Neuronal stem cell (in vitro differentiated cells): ENCODE measurements around the gene OR2A5.
"Not testable (repeated sequence)": the region's sequence is repeated elsewhere in the genome, so short reads cannot be mapped to it uniquely, and the experiment has no call there.

Source experiments
- DNase-seq: peaks from one replicate; pipeline ENCODE4 v3.0.0-alpha.2; 2013; ENCODE audit warnings: low spot score
- H2AFZ ChIP-seq: one replicate; pipeline ENCODE4 v1.6.1; 2013; ENCODE audit warnings: mild to moderate bottlenecking, low read length, inconsistent platforms
- H2AK5ac ChIP-seq: 2 replicates; pipeline ENCODE4 v1.6.1; 2013; ENCODE audit warnings: low read depth, mild to moderate bottlenecking, inconsistent platforms, low read length, moderate library complexity, mixed read lengths
- H2BK120ac ChIP-seq: 2 replicates; pipeline ENCODE4 v1.6.1; 2013; ENCODE audit warnings: low read depth, mild to moderate bottlenecking, inconsistent platforms, low read length, moderate library complexity, mixed read lengths
- H2BK12ac ChIP-seq: one replicate; pipeline ENCODE4 v1.6.1; 2013; ENCODE audit warnings: low read length, inconsistent platforms
- H2BK15ac ChIP-seq: 2 replicates; pipeline ENCODE4 v1.6.1; 2013; ENCODE audit warnings: mild to moderate bottlenecking, low read length, inconsistent platforms, mixed read lengths
- H2BK5ac ChIP-seq: one replicate; pipeline ENCODE4 v1.6.1; 2013; ENCODE audit warnings: inconsistent platforms, mild to moderate bottlenecking, low read length, moderate library complexity
- H3K14ac ChIP-seq: one replicate; pipeline ENCODE4 v1.6.1; 2013; ENCODE audit warnings: low read length, inconsistent platforms
- H3K18ac ChIP-seq: 2 replicates; pipeline ENCODE4 v1.6.1; 2013; ENCODE audit warnings: low read length, inconsistent platforms
- H3K23ac ChIP-seq: 2 replicates; pipeline ENCODE4 v1.6.1; 2013; ENCODE audit warnings: low read depth, mild to moderate bottlenecking, mixed read lengths, low read length, inconsistent platforms; ENCODE audit not compliant: poor library complexity
- H3K27ac ChIP-seq: replicated peaks from 3 replicates; pipeline ENCODE4 v1.5.1; 2013; ENCODE audit warnings: low read length, inconsistent platforms
- H3K27me3 ChIP-seq, 3 experiments: 2 replicates each; pipeline ENCODE4 v1.6.1; 2013; ENCODE audit warnings: low read length in 3 of 3, mild to moderate bottlenecking in 2 of 3, inconsistent platforms in 1 of 3, low read depth in 1 of 3, mixed read lengths in 1 of 3, moderate library complexity in 1 of 3; ENCODE audit not compliant: control insufficient read depth in 3 of 3, insufficient read depth in 3 of 3
- H3K36me3 ChIP-seq, 2 donors: replicated peaks in 1 of 2; 2 replicates each; pipeline ENCODE4 v1.6.1; 2013; ENCODE audit warnings: low read length in 2 of 2; ENCODE audit not compliant: control insufficient read depth in 2 of 2, insufficient read depth in 2 of 2
- H3K4ac ChIP-seq: 2 replicates; pipeline ENCODE4 v1.6.1; 2013; ENCODE audit warnings: inconsistent platforms, mild to moderate bottlenecking, low read length, moderate library complexity
- H3K4me1 ChIP-seq, 2 donors: 1 replicate in 1 of 2; 2 replicates in 1 of 2; pipeline ENCODE4 v1.6.1; 2013; ENCODE audit warnings: low read length in 2 of 2, low read depth in 1 of 2; ENCODE audit not compliant: control insufficient read depth in 2 of 2, insufficient read depth in 1 of 2
- H3K4me2 ChIP-seq: one replicate; pipeline ENCODE4 v1.6.1; 2013; ENCODE audit warnings: mild to moderate bottlenecking, low read length, inconsistent platforms; ENCODE audit not compliant: insufficient read depth, poor library complexity, severe bottlenecking
- H3K4me3 ChIP-seq, 2 donors: 2 replicates each; pipeline ENCODE4 v1.5.1; 2013; ENCODE audit warnings: low read length in 2 of 2, mild to moderate bottlenecking in 2 of 2, inconsistent platforms in 1 of 2, moderate library complexity in 1 of 2
- H3K79me1 ChIP-seq: one replicate; pipeline ENCODE4 v1.6.1; 2013; ENCODE audit warnings: low read depth, mild to moderate bottlenecking, inconsistent platforms, low read length, moderate library complexity
- H3K9ac ChIP-seq: one replicate; pipeline ENCODE4 v1.6.1; 2013; ENCODE audit warnings: mild to moderate bottlenecking, low read depth, low read length, inconsistent platforms; ENCODE audit not compliant: poor library complexity
- H3K9me3 ChIP-seq, 2 donors: replicated peaks in 1 of 2; 2 replicates each; pipeline versions ENCODE3 to v1.6.1; 2013; ENCODE audit warnings: low read length in 2 of 2, mild to moderate bottlenecking in 2 of 2, inconsistent platforms in 1 of 2, low read depth in 1 of 2, mixed read lengths in 1 of 2, moderate library complexity in 1 of 2; ENCODE audit not compliant: control insufficient read depth in 2 of 2, insufficient read depth in 1 of 2
- H4K8ac ChIP-seq: one replicate; pipeline ENCODE4 v1.6.1; 2013; ENCODE audit warnings: low read depth, mild to moderate bottlenecking, inconsistent platforms, low read length, moderate library complexity
- H4K91ac ChIP-seq: one replicate; pipeline ENCODE4 v1.6.1; 2013; ENCODE audit warnings: low read length, low read depth, mild to moderate bottlenecking, inconsistent platforms; ENCODE audit not compliant: poor library complexity
- WGBS, 2 donors: extraction: QIAGEN DNeasy Blood & Tissue Kit; methylation state at CpG; one replicate each; pipeline ENCODE4 v1.1.7; 2013; ENCODE audit warnings: missing lambda C conversion rate in 2 of 2, mixed read lengths in 1 of 2; ENCODE audit not compliant: insufficient read length in 2 of 2, insufficient replicate concordance in 1 of 2; ENCODE audit errors: extremely low coverage in 2 of 2; 5-methylcytosine and 5-hydroxymethylcytosine counted together

OR2A5 gene

DNA sequence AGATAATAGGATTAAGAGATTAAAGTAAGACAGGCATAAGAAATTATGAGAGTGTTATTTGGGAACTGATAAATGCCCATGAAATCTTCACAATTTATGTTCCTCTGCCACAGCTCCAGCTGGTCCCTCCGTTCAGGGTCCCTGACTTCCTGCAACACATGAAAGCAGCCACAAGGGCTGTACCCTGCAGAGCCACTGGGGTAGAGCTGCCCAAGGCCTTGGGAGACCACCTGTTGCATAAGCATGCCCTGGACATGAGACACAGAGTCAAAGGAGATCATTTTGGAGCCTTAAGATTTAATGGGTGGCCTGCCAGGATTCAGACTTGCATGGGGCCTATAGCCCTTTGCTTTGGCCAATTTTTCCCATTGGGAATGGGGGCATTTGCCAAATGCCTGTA is 37.9 kb upstream of the OR2A5 start:
- H3K9ac ChIP-seq, H3K4ac ChIP-seq, H3K14ac ChIP-seq, H3K9me3 ChIP-seq, H2BK120ac ChIP-seq, DNase-seq, H2BK5ac ChIP-seq, H2AK5ac ChIP-seq, H4K91ac ChIP-seq, H3K4me2 ChIP-seq, H3K4me3 ChIP-seq, H3K36me3 ChIP-seq, H3K23ac ChIP-seq, H2BK12ac ChIP-seq, H3K27me3 ChIP-seq, H2BK15ac ChIP-seq, H3K27ac ChIP-seq, H3K18ac ChIP-seq, H3K79me1 ChIP-seq, H4K8ac ChIP-seq, H2AFZ ChIP-seq, H3K4me1 ChIP-seq: not testable (repeated sequence)
- WGBS, 2 donors, result no CpG with 5 or more reads among the region's 1 CpG

DNA sequence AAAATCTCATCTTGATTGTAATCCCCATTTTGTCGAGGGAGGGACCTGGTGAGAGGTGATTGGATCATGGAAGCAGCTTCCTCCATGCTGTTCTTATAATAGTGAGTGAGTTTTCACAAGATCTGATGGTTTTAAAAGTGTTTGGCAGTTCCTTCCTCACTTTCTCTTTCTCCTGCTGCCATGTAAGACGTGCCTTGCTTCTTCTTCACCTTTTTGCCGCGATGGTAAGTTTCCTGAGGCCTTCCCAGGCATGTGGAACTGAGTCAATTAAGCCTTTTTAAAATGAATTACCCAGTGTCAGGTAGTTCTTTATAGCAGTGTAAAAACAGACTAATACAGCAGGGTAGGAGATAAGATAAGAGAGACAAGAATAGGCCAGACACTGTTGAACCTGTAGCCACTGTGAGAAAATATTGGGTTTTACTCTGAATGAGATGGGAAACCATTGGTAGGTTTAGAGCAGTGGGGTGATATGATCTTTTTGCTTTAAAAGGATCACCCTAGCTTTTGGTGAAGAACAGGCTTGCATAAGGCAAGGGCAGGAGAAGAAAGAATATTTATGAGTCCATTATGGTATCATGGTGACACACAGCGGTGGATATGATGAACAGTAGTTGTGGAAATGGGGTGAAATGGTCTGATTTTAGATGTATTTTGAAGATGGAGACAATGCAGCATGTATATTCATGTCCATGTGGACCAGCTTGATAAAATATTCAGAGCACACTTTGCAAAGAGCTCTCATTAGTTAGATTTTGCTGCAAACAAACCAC is 37.1 kb upstream of the OR2A5 start:
- H2BK12ac ChIP-seq, result no peak overlapping the region
- no peak overlapping the region for H3K18ac ChIP-seq
- no peak overlapping the region for H4K8ac ChIP-seq
- no peak overlapping the region for H3K14ac ChIP-seq
- no peak overlapping the region for H2BK15ac ChIP-seq
- no CpG with 5 or more reads among the region's 5 CpGs for WGBS, 2 donors
- no peak for DNase-seq
- peaks cover 0 to 2% of the 10 kb centered on the region in 2 donors for H3K9me3 ChIP-seq
- H3K27ac ChIP-seq, result no peak overlapping the region
- no peak overlapping the region for H2BK5ac ChIP-seq
- H3K4me2 ChIP-seq, result no peak overlapping the region
- H2AK5ac ChIP-seq, result no peak overlapping the region
- no peak overlapping the region for H3K9ac ChIP-seq
- H3K27me3 ChIP-seq, result no peaks in the 10 kb centered on the region
- no peaks in the 10 kb centered on the region for H3K36me3 ChIP-seq
- no peak overlapping the region for H3K23ac ChIP-seq
- H3K4ac ChIP-seq, result no peak overlapping the region
- H2BK120ac ChIP-seq, result no peak overlapping the region
- H2AFZ ChIP-seq, result no peak overlapping the region
- no peaks in the 10 kb centered on the region for H3K79me1 ChIP-seq
- H4K91ac ChIP-seq, result no peak overlapping the region
- no peaks in the 10 kb centered on the region for H3K4me1 ChIP-seq
- H3K4me3 ChIP-seq, result no peak overlapping the region

DNA sequence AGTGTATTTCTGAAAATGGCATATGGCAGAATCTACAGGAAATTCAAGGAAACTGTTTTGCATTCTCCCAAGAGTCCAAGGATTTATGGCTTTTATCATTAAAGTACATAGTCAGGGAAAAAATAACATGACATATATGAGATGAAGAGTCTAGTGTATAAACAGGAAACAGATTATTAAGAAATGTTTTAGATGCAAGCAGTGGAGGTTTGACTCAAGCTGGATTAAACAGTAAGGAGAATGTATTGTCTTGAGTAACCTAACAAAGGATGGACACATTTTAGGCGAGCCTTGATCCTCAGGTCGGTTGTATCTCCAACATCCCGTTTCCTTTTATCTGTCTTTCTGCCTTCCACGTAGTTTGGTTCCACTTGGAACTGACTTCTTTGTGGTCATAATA is 30.7 kb upstream of the OR2A5 start:
- Histone ChIP-seq H3K14ac (no peak overlapping the region), H3K36me3 (no peaks in the 10 kb centered on the region), H3K4me3 (no peak overlapping the region), H4K91ac (no peak overlapping the region), H2BK15ac (no peak overlapping the region), H2BK120ac (no peak overlapping the region), H3K9me3 (no peaks in the 10 kb centered on the region), H3K4me1 (peaks cover 0 to 2% of the 10 kb centered on the region in 2 donors), H2BK5ac (no peak overlapping the region), H3K27ac (no peak overlapping the region), H2AK5ac (no peak overlapping the region), H3K4ac (no peak overlapping the region), H3K4me2 (no peak overlapping the region), H4K8ac (no peak overlapping the region), H3K27me3 (no peaks in the 10 kb centered on the region), H3K9ac (no peak overlapping the region), H3K79me1 (no peaks in the 10 kb centered on the region), H2BK12ac (no peak overlapping the region), H2AFZ (no peak overlapping the region), H3K18ac (no peak overlapping the region), H3K23ac (no peak overlapping the region)
- no CpG with 5 or more reads among the region's 4 CpGs for WGBS, 2 donors
- no peak for DNase-seq

DNA sequence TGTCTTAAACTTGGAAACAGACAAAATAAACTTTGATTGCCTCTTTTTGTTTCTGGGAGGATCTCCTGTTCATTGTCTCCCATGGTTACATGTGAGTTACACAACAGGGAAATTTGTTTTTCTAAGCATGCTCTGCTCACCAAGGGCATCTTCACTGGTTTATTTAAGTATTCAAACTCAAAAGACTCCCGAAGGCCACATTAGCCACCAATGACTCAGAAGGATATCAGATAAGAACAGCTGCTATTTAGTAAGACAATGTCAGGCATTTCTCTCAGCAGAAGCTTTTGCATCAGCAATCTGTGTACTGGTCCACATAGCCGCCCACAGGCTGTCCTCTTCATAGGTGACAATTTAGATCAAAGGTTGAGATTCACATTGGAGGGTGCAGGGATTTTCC is 29.3 kb upstream of the OR2A5 start:
- Histone ChIP-seq H3K23ac (no peak overlapping the region), H3K4me2 (no peak overlapping the region), H4K91ac (no peak overlapping the region), H2BK15ac (no peak overlapping the region), H3K36me3 (no peaks in the 10 kb centered on the region), H4K8ac (no peak overlapping the region), H2BK120ac (no peak overlapping the region), H3K14ac (no peak overlapping the region), H3K27ac (no peak overlapping the region), H2BK5ac (no peak overlapping the region), H3K4me1 (peaks cover 0 to 2% of the 10 kb centered on the region in 2 donors), H2AFZ (no peak overlapping the region), H3K4ac (no peak overlapping the region), H3K9ac (no peak overlapping the region), H3K9me3 (no peaks in the 10 kb centered on the region), H3K79me1 (no peaks in the 10 kb centered on the region), H2BK12ac (no peak overlapping the region), H2AK5ac (no peak overlapping the region), H3K27me3 (no peaks in the 10 kb centered on the region), H3K18ac (no peak overlapping the region), H3K4me3 (no peak overlapping the region)
- DNase-seq, result no peak
- no CpG with 5 or more reads among the region's 2 CpGs for WGBS, 2 donors
